Pancreas (tissue), 10 donors: ENCODE results near the gene ARHGAP35. TPM values are rescaled to one million over a fixed set of nuclear protein-coding genes. Genes with fewer than 3 reads are reported as not detected.
A peak's percentile ranks its signal among the peaks of the same experiment; 100 is the strongest.

Source experiments
- ATAC-seq, 4 donors: fragments of 200-7000 bp; cut with Tn5 transposase; one replicate each; pipeline versions ENCODE4 v1.8.0 to v1.9.1; 2020; ENCODE audit warnings: mild to moderate bottlenecking in 4 of 4, moderate library complexity in 4 of 4
- DNase-seq, 6 donors: peaks; one replicate each; pipeline ENCODE4 v3.0.0-alpha.2; 2020
- FAIRE-seq: peaks from 2 replicates; lab custom pipeline; 2012; peaks lifted over from hg19 to GRCh38; lab: Jason Lieb, UNC
- H3K27ac ChIP-seq, 4 donors: fragments of 200-600 bp; sonication (generic); 1 replicate in 3 of 4; 2 replicates in 1 of 4; pipeline versions ENCODE4 v1.5.0 to v1.8.0; 2020
- H3K27me3 ChIP-seq, 4 donors: fragments of 200-600 bp; one replicate each; pipeline ENCODE4 v1.8.0; 2021
- H3K36me3 ChIP-seq, 3 donors: fragments of 200-600 bp; sonication (generic) in 1 of 3; one replicate each; pipeline versions ENCODE4 v1.5.0 to v1.8.0; 2020 to 2021
- H3K4me1 ChIP-seq, 3 donors: fragments of 200-600 bp; one replicate each; pipeline ENCODE4 v1.8.0; 2021
- H3K4me3 ChIP-seq, 4 donors: fragments of 200-600 bp; sonication (generic) in 2 of 4; one replicate each; pipeline versions ENCODE4 v1.5.0 to v1.8.0; 2020 to 2021
- H3K9me3 ChIP-seq, 4 donors: fragments of 200-600 bp; one replicate each; pipeline ENCODE4 v1.8.0; 2021
- WGBS, 2 donors: extraction: QIAGEN DNeasy Blood & Tissue Kit; methylation state at CpG; one replicate each; pipeline ENCODE4 v1.1.7; 2013; 5-methylcytosine and 5-hydroxymethylcytosine counted together
- intact Hi-C, 3 donors: fragments of 100-400 bp; cut with DNase I; formaldehyde crosslinking; loops; one replicate each; pipeline versions ENCODE4 v1.11.1 to v1.14.2; 2022
- polyA plus RNA-seq, 2 donors: library from polyadenylated mRNA; stranded (reverse); fragments of 200-250 nt; gene quantifications; one replicate each; pipeline ENCODE4 v1.2.3, GENCODE V29; 2013
- total RNA-seq, 6 donors: library from RNA; stranded (reverse); fragmentation: NEBNext Ultra II Directional in 4 of 6; extraction: Animal tissue kit (Norgen Biotek cat#: 25700) in 4 of 6; gene quantifications; one replicate each; pipeline versions ENCODE4 v1.2.1 to v1.2.4, GENCODE V29; 2021 to 2023
- TF ChIP-seq, protein P1 (sequence below), 4 donors: fragments of 200-600 bp; sonication (generic) in 3 of 4; IDR thresholded peaks; one replicate each; pipeline versions ENCODE4 v1.5.0 to v1.8.0; 2021; ENCODE audit warnings: antibody characterized with exemption in 4 of 4
- donor health status: healthy with polysubstance abuse.
- donor health status: DM: no; HTN: no; CAD: no; lungs with moderate emphysema.
- donor health status: DM: no; HTN: no; CAD: no.
- donor health status: control.
- donor health status: control.
- donor health status: Bipolar disorder and iron deficiency.
- donor health status: DM: yes; HTN: yes; CAD: no.
- donor health status: DM: no; HTN: no; CAD: no.
- donor health status: DM: no; HTN: no; CAD: no.
- donor health status: DM: yes; HTN: yes; CAD: no.

ARHGAP35 gene
- total and polyA plus RNA-seq, 8 donors, result 8.4 to 26.8 (median 18.9) TPM

DNA sequence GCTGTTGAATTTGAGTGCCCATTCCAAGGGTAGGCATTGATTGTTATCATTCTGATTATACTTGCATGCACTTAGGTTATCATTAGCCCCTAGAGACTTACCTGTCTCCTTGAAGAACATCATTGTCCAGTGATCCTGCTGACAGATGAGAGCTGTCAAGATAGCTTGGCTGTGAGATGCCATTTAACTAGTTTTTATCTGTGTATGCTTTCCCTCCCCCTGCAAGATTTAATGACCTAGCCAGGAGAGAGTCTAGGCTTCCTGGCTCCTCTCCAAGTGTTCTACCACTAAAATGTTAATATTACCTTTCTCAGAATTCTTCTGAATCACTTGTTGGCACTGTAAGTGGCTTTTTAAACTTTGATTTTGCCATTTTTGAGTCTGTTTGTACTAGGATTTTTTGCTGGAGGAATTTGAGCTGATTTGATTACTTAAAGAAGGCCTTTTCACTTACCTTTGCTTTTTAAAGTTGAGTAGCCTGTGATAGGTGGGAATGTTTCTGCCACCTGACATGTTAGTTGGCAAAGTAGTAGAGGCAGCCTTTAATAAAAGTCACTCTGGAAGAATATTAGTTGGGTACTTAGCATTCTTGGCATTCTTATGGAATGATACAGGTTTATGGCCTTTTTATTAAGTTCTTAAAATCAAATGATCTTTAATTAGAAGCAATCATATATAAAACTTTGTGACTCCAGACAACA is 41.1 kb downstream of the ARHGAP35 start:
- no peaks in the 10 kb centered on the region for H3K36me3 ChIP-seq
- intact Hi-C loops, result no loop called here
- H3K27me3 ChIP-seq, result no peaks in the 10 kb centered on the region
- H3K9me3 ChIP-seq, result no peaks in the 10 kb centered on the region
- no peak overlapping the region for H3K4me3 ChIP-seq
- peaks cover 18 to 19% (median 19%) of the 10 kb centered on the region in 3 donors for H3K4me1 ChIP-seq
- TF ChIP-seq, protein P1, sequence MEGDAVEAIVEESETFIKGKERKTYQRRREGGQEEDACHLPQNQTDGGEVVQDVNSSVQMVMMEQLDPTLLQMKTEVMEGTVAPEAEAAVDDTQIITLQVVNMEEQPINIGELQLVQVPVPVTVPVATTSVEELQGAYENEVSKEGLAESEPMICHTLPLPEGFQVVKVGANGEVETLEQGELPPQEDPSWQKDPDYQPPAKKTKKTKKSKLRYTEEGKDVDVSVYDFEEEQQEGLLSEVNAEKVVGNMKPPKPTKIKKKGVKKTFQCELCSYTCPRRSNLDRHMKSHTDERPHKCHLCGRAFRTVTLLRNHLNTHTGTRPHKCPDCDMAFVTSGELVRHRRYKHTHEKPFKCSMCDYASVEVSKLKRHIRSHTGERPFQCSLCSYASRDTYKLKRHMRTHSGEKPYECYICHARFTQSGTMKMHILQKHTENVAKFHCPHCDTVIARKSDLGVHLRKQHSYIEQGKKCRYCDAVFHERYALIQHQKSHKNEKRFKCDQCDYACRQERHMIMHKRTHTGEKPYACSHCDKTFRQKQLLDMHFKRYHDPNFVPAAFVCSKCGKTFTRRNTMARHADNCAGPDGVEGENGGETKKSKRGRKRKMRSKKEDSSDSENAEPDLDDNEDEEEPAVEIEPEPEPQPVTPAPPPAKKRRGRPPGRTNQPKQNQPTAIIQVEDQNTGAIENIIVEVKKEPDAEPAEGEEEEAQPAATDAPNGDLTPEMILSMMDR (IDR thresholded peaks at IDR 0.05), result no peak
- no peak for DNase-seq
- no peak for FAIRE-seq
- H3K27ac ChIP-seq, result peak overlapping the region in 2 of 4 donors; percentile 20 to 24
- peak in 3 of 4 donors; percentile 39 to 69 (median 53) for ATAC-seq

DNA sequence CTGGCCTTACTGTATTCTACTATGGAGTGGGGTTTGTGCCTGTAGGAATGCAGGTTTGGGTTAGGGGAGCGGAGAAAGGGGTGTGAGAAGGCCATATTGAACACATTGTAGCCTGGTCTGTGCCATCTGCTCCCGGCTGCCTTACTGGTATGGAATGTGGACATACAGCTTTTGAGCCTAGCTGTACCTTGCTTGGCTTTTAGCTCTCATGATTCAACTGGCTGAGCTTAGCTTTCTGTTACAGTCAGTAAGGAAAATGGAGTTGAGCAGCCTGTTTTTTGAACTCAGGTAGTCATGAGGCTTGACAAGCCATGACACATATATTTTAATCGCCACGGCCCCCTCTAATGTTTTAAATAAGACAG is 41.6 kb downstream of the ARHGAP35 start:
- no peak overlapping the region for H3K4me3 ChIP-seq
- peaks cover 18 to 19% (median 19%) of the 10 kb centered on the region in 3 donors for H3K4me1 ChIP-seq
- FAIRE-seq (no peak), ATAC-seq (peak; percentile 39 to 84 (median 68)), DNase-seq (peak in 1 of 6 donors; percentile 22)
- peak overlapping the region in 2 of 4 donors; percentile 20 to 24 for H3K27ac ChIP-seq
- no peaks in the 10 kb centered on the region for H3K9me3 ChIP-seq
- intact Hi-C loops, result no loop called here
- H3K36me3 ChIP-seq, result no peaks in the 10 kb centered on the region
- no peaks in the 10 kb centered on the region for H3K27me3 ChIP-seq
- TF ChIP-seq, protein P1 (IDR thresholded peaks at IDR 0.05), result no peak
- WGBS, 2 donors, result 50 to 57% methylated on average over 4 of the region's 4 CpGs

DNA sequence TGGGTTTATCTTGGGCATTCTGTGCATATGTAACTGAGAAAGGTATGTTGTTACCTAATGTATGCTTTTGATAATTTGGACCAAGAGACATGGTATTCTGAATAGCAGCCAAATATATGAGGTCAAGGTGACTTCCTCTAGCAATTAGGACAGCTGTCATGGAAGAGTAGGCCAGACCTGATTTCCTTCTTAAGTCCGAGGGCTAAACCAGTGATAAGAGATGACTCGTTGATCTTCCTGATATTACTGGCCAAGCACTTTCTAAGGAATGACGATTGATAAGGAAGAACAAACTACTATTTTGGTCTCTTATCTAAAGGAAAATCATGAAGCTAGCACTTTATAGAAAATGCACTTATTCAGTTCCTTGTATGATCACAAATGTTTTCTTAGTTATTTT is 42.7 kb downstream of the ARHGAP35 start:
- no peaks in the 10 kb centered on the region for H3K36me3 ChIP-seq
- no peak overlapping the region for H3K27ac ChIP-seq
- FAIRE-seq (no peak), ATAC-seq (no peak), DNase-seq (no peak)
- H3K27me3 ChIP-seq, result no peaks in the 10 kb centered on the region
- no peaks in the 10 kb centered on the region for H3K9me3 ChIP-seq
- intact Hi-C loops, result no loop called here
- 8 to 14% methylated on average over 3 of the region's 3 CpGs for WGBS, 2 donors
- H3K4me1 ChIP-seq, result peaks cover 18 to 19% (median 19%) of the 10 kb centered on the region in 3 donors
- TF ChIP-seq, protein P1 (IDR thresholded peaks at IDR 0.05), result no peak
- no peak overlapping the region for H3K4me3 ChIP-seq

DNA sequence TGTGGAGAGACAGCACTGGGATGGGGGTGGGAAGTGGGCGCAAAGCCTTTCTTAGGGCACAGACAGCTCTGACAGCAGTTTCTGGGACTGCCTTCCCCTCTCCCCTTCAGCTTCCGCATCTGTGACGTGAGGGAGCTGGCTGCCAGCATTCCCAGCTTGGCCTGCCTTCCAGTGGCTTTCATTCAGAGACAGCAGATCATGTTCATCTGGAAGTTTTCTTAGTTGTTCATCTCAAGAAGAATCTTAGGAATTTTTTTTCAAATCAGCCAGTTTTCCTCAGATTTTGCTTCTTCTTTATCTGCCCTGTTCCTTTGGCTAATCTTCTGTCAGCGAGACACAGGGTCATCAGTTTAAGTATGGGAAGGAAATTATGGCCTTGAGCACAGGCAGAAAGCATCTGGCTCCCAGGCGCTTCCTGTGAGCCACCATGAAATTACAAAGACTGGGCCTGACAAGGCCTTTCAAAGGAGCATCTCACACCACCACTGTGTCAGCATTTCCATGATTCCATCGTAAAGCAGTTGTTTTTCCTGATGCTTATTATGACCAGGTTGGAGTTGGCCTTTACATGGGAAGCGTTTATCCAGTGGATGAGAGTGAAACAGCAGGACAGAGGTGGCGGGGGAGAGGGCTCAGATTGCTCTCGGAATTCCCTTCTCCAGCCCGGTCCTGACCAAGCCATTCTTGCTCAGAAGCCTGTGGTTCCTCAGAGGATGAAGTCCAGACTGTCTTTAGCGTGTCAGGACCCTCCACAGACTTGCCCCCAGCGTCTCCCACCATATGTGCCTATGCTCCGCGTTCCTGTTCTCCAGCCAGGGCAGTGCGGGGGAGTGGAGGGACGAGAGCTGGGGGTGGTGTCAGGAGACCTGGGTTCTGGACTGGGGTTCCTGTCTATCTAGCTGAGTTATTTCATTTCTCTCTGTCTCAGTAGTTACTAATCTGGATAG is 43.6 kb downstream of the ARHGAP35 start:
- Histone ChIP-seq H3K4me3 (no peak overlapping the region), H3K4me1 (peaks cover 18 to 19% (median 19%) of the 10 kb centered on the region in 3 donors), H3K27me3 (no peaks in the 10 kb centered on the region), H3K36me3 (no peaks in the 10 kb centered on the region), H3K9me3 (no peaks in the 10 kb centered on the region), H3K27ac (peak overlapping the region in 1 of 4 donors; percentile 8)
- DNase-seq (no peak), ATAC-seq (peak in 1 of 4 donors; percentile 8), FAIRE-seq (no peak)
- TF ChIP-seq, protein P1 (IDR thresholded peaks at IDR 0.05), result no peak
- intact Hi-C loops, result no loop called here
- WGBS, 2 donors, result 82% methylated on average over 16 of the region's 16 CpGs
